IPS-11a (cell line): ENCODE data around the gene CPVL.

Experiments used
- H3K4me3 ChIP-seq: one replicate; pipeline ENCODE4 v1.5.1; 2013; ENCODE audit warnings: low read depth, low read length, control low read depth

CPVL gene

GRCh38 chr7:29013082-29013695 is 133.1 kb downstream of the CPVL start:
- no peak overlapping the region for H3K4me3 ChIP-seq

- no peak overlapping the region for H3K4me3 ChIP-seq
Measured at GRCh38 chr7:29009947-29010346, 136.4 kb downstream of the CPVL start.

- H3K4me3 ChIP-seq, result no peak overlapping the region
Measured at GRCh38 chr7:29008590-29008989, 137.7 kb downstream of the CPVL start.

- no peak overlapping the region for H3K4me3 ChIP-seq
Measured at GRCh38 chr7:29007127-29007526, 139.2 kb downstream of the CPVL start.

- H3K4me3 ChIP-seq, result no peak overlapping the region
Measured at GRCh38 chr7:29005829-29006228, 140.5 kb downstream of the CPVL start.

- no peak overlapping the region for H3K4me3 ChIP-seq
Measured at GRCh38 chr7:29005406-29005805, 140.9 kb downstream of the CPVL start.

- H3K4me3 ChIP-seq, result no peak overlapping the region
Measured at GRCh38 chr7:29003703-29004102, 142.6 kb downstream of the CPVL start.

- H3K4me3 ChIP-seq, result no peak overlapping the region
Measured at GRCh38 chr7:29000717-29001076, 145.6 kb downstream of the CPVL start.

- H3K4me3 ChIP-seq, result no peak overlapping the region
Measured at GRCh38 chr7:28999895-29000716, 146.2 kb downstream of the CPVL start.

- H3K4me3 ChIP-seq, result no peak overlapping the region
Measured at GRCh38 chr7:28999427-28999826, 146.9 kb downstream of the CPVL start.

GRCh38 chr7:28998105-28998504 is 148.2 kb downstream of the CPVL start:
- no peak overlapping the region for H3K4me3 ChIP-seq

GRCh38 chr7:28996836-28997235 is 149.5 kb downstream of the CPVL start:
- H3K4me3 ChIP-seq, result no peak overlapping the region

GRCh38 chr7:28993371-28993770 is 153.0 kb downstream of the CPVL start:
- no peak overlapping the region for H3K4me3 ChIP-seq

GRCh38 chr7:28992798-28993197 is 153.5 kb downstream of the CPVL start:
- H3K4me3 ChIP-seq, result no peak overlapping the region

- no peak overlapping the region for H3K4me3 ChIP-seq
Measured at GRCh38 chr7:28990200-28990960, 156.0 kb downstream of the CPVL start.

GRCh38 chr7:28989211-28989980 is 156.9 kb downstream of the CPVL start:
- H3K4me3 ChIP-seq, result no peak overlapping the region

GRCh38 chr7:28988810-28989209 is 157.5 kb downstream of the CPVL start:
- no peak overlapping the region for H3K4me3 ChIP-seq

GRCh38 chr7:28988091-28988490 is 158.2 kb downstream of the CPVL start:
- H3K4me3 ChIP-seq, result no peak overlapping the region

GRCh38 chr7:28986765-28987110 is 159.6 kb downstream of the CPVL start:
- H3K4me3 ChIP-seq, result no peak overlapping the region

- H3K4me3 ChIP-seq, result no peak overlapping the region
Measured at GRCh38 chr7:28986028-28986764, 160.1 kb downstream of the CPVL start.

- no peak overlapping the region for H3K4me3 ChIP-seq
Measured at GRCh38 chr7:28984631-28985030, 161.7 kb downstream of the CPVL start.
